GM21423 (cell line): ENCODE data around the gene VPS52.
"Not testable (repeated sequence)": the region's sequence is repeated elsewhere in the genome, so short reads cannot be mapped to it uniquely, and the experiment has no call there.

Source experiments
- ATAC-seq: cut with Tn5 transposase; IDR thresholded peaks from one replicate; pipeline ENCODE4 v1.9.1; 2021; ENCODE audit warnings: mild to moderate bottlenecking, moderate library complexity; ENCODE audit not compliant: unreplicated experiment

Gene VPS52

DNA sequence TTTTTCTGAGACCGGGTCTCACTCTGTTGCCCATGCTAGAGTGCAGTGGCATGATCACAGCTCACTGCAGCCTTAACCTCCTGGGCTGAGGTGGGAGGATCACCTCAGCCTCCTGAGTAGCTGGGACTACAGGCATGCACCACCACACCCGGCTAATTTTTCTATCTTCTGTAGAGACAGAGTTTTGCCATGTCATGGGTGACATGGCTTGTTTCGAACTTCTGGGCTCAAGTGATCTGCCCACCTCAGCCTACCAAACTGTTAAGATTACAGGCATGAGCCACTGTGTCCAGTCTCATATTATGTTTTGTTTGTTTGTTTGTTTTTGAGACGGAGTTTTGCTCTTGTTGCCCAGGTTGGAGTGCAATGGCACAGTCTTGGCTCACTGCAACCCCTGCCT is 13.5 kb upstream of the VPS52 start:
- not testable (repeated sequence) for ATAC-seq

DNA sequence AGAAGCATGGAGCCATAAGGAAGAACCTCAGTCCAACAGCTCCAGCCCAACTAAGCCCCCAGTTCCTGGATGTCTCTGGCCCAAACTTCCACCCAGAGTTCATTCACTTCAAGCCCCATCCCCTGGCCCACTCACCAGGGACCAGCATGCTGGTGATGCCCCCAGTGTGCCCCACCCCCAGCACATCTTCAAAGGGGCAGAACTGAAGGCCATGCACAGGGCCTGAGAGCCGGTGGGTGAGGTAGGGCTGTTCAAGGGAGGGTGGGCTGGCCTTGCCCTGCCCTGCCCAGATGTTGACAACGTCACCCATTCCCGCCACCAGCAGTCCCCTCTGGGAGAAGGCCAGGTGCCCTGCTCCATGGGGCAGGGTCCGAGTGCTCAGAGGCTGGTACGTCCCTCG is 8.9 kb upstream of the VPS52 start:
- ATAC-seq, result no peak

DNA sequence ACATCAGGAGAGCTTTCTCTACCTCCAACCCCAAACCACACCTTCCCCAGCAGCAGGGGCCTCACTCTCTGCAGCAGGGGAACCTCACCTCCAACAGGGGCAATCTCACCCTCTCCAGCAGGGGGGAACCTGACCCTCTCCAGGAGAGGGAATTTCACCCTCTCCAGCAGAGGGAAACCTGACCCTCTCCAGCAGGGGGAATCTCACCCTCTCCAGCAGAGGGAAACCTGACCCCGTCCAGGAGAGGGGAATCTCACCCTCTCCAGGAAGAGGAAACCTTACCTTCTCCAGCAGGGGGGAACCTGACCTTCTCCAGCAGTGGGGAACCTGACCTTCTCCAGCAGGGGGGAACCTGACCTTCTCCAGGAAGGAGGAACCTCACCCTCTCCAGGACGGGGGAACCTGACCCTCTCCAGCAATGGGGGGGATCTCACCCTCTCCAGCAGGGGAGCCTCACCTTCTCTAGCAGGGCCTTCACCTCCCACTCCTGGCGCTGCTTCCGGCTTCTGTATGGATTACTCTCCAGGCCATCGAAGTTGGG is 8.4 kb upstream of the VPS52 start:
- ATAC-seq, result no peak

DNA sequence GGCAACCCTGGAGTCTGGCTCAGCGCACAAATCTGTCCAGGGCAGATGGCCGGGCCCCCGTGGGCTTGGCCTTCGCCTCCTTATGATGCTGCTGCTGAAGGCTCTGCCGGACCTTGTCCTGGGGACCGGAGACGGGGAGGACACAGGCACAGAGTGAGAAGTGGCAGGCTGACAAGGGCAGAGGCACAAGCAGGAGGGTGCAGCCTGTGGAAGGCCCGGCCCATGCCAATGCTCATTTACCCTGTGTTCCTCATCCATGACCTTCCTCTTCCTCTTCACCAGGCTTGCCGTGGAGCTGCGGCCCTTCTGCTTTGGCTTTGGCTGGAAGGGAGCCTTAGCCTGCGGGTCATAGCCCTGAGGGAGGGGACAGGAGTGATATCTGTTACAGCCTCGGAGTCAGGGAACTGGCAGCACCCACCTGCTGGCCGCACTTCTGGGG is 7.6 kb upstream of the VPS52 start:
- no peak for ATAC-seq

DNA sequence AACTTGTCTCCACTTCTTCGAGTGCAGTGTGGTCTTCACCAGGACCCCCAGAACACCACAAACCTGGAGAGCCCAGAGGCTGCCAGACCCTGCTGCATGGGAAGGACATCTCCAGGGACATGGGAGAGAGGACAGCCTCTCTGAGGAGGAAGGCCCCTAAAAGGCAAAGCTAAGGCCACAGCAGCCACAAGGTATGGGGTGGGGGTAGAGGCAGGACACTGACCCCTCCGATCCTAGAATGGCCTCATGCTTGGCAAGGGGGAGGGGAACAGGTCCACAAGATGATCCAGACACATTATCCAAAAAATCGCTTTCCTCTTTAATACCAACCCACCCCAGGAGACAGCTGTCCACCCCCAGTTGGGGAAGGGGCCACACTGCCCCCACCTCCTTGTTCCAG is 7.1 kb upstream of the VPS52 start:
- ATAC-seq, result no peak

DNA sequence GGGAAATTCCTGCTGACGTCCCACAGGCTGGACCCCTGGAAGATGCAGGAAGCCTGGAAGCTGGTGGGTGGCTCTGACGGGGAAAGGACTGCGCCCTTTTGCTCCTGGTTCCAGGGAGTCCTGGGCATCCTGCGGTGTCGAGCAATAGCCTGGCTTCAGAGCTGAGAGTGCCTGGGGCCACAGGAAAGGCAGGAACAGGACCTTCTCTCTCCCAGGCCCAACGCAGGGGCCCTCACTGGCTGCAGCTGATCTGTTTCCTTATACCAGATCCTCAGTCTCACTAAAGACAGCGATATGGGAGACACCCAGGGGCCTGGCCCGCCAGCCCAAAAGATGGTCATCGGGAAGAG is 6.7 kb upstream of the VPS52 start:
- no peak for ATAC-seq

DNA sequence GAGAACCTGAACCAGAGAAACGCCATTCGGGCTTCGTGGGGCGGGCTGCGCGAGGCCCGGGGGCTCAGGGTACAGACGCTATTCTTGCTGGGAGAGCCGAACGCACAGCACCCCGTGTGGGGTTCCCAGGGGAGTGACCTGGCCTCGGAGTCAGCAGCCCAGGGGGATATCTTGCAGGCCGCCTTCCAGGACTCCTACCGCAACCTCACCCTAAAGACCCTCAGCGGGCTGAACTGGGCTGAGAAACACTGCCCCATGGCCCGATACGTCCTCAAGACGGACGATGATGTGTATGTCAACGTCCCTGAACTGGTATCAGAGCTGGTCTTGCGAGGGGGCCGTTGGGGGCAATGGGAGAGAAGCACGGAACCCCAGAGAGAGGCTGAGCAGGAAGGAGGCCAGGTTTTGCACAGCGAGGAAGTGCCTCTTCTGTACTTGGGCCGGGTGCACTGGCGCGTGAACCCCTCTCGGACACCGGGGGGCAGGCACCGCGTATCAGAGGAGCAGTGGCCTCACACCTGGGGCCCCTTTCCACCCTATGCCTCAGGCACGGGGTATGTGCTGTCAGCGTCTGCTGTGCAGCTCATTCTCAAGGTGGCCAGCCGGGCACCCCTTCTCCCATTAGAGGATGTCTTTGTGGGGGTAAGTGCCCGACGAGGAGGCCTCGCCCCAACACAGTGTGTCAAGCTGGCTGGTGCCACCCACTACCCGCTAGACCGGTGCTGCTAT is 6.2 kb upstream of the VPS52 start:
- ATAC-seq, result no peak

DNA sequence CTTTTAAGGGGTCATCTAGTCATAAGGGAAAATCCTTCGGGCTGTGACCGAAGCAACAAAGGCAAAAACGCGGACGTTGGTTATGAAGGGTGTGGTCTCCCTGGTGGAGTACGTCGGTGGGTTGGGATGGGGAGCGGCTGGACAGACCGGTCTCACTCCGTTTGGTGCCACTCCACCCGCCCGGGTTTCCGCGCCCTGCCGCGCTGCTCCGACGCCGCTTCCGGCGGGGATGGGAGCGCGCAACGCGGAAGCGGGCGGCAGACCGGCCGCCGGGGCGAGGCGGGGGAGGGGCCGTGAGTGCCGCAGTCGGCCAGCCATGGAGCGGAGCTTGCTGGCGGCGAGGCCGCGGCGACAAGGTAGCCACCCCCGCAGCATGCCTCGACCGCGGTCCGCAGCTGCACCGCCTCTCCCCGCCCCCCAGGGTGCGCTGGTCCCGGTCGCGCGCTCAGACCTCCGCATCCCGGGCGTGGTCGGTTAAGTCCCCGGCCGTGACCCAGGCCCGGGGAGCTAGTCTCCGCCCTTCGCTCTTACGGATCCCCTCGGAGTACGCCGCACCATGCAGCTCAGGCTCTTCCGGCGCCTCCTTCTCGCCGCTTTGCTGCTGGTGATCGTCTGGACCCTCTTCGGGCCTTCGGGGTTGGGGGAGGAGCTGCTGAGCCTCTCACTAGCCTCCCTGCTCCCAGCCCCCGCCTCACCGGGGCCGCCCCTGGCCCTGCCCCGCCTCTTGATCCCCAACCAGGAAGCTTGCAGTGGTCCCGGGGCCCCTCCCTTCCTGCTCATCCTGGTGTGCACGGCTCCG is 5.4 kb upstream of the VPS52 start, which contains the start of gene B3GALT4:
Gene B3GALT4, plus strand, starts transcription at position 260 of the 799 bp plus-strand sequence. Its CDS starts 297 bp downstream, at position 557.
- peak; percentile 50 for ATAC-seq

DNA sequence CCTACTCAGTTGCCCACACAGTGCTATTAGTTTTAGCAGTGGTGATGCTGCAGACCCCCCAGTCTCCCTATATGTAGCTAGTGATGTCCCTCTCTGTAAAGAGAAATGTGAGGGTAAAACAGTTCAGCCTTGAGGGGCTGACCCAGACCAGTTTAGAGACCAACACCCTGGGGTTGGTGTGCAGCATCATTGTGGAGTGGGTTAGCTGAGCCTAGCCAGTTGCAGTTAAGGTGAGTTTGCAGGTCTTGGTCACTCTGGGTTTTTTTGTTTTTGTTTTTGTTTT is 4.8 kb upstream of the VPS52 start:
- ATAC-seq, result no peak

DNA sequence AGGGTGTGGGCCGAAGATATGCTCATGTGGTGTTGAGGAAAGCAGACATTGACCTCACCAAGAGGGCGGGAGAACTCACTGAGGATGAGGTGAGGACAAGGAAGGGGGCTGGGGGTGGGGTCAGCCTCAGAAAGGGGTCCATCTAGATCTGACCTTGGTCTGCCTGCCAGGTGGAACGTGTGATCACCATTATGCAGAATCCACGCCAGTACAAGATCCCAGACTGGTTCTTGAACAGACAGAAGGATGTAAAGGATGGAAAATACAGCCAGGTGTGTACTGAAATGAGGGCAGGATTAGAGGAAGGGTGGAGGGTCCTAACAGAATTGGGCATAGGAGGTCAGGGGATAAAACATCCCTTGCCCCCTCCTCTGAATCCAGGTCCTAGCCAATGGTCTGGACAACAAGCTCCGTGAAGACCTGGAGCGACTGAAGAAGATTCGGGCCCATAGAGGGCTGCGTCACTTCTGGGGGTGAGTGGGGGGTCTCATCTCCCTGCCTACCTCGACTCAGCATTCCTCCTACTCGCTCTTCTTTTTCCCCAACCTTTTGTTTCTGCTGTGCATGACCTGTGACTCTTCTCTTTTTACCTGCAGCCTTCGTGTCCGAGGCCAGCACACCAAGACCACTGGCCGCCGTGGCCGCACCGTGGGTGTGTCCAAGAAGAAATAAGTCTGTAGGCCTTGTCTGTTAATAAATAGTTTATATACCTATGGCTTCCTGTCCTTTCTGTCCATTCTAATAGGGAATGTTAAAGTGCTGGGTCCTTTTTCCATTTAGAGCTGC is 4.3 kb upstream of the VPS52 start:
- not testable (repeated sequence) for ATAC-seq

DNA sequence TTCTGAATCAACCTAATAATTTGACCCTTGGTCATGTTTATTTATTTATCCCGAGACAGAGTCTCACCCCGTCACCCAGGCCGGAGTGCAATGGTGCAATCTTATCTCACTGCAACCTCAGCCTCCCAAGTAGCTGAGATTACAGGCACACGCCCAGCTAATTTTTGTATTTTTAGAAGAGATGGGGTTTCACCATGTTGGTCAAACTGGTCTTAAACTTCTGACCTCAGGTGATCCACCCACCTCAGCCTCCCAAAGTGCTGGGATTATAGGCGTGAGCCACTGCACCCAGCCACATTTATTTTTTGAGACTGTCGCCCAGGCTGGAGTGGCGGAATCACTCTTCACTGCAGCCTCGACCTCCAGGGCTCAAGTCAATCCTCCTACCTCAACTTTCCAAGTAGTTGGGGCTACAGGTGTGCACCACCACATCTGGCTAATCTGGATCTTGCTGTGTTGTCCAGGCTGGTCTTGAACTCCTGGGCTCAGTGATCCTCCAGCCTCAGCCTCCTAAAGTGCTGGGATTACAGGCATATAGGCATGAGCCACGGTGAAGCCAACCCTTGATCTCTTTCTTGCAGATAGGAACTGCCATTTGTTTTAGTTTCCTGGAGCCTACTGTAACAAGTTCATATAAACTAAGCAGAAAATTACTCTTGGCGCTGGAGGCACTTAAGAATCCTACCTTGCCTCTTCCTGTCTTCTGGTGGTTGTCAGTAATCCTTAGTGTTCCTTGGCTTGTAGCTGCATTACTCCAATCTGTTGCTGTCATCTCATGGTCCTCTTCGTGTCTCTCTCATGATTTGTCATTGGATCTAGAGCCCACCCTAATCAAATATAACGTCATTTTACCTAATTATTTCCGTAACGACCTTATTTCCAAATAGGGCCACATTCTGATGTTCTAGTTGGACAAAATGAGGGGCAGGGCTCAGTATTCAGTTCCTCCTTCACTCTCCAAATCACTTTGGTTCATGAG is 2.5 kb upstream of the VPS52 start:
- no peak for ATAC-seq

DNA sequence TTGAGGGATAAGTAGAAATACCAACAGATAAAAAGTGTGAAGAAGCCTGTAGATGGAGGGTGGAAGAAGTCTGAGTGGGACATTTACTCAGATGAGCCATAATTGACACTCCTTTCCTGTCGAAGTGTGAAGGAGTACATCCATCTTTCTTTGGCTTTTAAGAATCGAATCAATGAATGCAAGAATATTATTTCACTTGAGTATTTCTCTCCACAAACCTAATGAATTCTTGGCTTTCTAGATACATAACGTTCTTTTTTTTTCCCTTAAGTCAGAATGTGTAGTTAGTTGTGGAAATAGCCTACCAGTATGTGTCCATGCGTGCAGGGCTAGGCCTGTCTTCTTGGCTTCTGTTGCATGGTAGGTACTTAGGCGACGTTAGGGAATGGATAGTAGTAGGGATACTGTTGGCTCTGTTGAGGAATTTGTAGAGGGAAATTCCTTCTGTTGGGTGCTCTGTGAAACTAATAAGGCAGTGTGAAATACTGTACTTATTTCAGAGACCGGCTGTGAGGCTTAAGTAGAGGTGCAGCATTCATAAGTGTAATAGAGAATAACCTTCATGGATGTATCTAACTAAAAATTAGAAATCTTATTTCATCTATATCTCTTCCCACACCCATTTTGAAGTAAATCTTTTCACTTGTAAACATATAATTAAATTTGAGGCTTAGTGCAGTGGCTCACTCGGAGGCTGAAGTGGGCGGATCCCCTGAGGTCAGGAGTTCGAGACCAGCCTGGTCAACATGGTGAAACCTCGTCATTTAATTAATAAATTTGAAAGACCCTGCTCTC is 1.6 kb upstream of the VPS52 start:
- no peak for ATAC-seq

DNA sequence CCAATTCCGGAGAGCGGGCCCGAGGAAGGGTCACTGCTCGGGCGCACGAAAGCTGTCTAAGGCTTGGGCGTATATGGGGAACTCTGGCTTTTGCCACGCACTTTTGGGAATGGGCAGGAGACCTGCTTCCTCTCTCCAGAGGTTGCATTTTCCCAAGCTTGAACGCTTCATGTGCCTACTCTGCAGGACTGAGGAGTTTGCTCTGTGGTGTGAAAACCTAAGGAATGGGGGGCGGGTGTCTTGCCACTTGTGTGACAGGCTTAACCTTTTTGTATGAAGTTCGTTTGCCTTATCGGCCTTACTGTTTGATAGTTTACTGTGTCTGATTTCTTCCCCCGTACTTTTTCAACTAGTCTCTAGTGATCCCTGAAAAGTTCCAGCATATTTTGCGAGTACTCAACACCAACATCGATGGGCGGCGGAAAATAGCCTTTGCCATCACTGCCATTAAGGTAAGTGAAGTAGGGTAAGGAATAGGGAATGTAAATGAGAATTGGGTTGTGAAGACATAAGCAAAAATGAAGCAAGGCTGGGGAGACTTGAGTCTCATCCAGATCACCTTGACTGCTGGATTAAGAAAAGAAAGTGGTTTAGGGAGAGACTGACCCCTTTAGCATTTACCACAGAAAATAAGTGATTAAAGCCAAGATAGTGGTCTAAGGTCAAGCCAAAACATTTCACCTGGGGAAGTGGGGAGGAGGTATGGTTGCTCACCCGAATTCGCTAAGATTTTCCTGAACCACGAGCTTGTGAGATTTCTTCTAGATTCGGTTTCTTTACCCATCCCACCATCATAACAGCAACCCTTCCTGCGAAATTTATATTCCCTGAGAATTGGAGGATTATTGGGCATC is 826 bp upstream of the VPS52 start:
- ATAC-seq, result no peak

DNA sequence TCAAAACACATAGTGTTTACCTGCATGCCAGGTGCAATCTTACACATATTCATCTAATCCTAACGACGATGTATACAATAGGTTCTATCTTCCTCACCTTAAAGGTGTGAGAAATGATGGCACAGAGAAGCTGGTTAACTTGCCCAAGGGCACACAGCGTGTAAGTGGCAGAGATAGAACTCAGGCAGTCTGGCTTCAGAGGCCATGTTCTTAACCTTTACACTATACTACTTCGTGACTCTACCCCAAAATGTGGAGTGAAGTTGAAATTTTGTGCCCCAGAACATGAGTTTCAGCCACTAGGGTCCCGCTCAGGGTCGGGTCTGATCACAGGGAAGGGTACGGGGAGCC is 584 bp downstream of the VPS52 start:
- no peak for ATAC-seq

DNA sequence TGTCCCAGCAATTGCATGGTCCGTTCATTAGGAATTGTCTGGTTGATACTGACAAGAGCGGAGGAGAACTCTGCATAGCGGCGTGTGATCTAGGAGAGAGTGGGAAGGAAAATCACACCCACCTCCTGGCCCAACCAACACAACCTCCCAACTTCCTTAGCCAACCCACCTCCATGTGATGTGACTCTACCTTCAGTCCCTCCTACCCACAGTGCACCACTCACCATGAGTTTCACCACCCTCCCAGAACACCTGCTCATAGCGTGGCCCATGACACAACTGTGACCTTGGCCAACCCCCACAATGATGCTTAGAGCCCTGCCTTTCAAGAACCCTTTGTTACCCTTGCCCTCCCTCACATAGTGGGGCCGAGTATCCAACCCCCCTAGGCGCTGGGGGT is 7.7 kb downstream of the VPS52 start:
- ATAC-seq, result no peak

DNA sequence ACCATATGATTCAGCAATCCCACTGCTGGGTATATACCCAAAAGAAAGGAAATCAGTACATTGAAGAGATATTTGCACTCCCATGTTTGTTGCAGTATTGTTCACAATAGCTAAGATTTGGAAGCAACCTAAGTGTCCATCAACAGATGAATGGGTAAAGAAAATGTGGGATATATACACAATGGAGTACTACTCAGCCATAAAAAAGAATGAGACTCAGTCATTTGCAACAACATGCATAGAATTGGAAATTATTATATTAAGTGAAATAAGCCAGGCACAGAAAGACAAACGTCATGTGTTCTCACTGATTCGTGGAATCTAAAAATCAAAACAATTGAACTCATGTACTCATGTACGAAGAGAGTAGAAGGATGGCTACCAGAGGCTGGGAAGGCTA is 9.2 kb downstream of the VPS52 start:
- not testable (repeated sequence) for ATAC-seq

DNA sequence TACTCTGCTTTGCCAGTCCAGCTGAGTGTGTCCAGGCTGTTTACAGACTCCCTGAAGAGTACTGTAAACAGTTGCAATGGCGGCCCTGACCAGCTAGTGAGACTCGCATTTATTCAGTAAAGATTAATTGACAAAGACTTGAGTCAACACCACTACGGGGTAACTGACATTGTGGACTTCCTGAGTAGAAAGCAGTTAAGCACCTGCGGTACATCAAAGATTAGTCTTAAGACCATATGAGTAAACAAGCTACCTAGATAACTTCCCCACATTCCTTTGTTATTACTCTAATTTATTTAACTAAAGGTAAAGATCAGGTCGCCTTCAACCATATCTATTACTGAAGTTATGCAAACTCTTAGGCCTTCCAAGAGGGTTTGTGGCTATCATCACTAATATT is 12.6 kb downstream of the VPS52 start:
- ATAC-seq, result no peak

DNA sequence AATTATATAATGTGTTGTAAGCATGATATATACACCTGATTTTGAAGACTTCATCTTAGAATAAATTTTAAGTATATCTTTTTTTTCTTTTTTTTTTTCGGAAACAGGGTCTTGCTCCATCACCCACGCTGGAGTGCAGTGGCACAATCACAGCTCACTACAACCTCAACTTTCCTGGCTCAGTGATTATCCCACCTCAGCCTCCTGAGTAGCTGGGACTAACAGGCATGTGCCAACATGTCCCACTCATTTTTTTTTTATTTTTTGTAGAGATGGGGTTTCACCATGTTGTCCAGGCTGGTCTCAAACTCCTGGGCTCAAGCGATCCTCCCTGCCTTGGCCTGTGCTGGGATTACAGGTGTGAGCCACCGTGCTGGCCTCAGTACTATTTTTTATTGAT is 17.1 kb downstream of the VPS52 start:
- no peak for ATAC-seq

DNA sequence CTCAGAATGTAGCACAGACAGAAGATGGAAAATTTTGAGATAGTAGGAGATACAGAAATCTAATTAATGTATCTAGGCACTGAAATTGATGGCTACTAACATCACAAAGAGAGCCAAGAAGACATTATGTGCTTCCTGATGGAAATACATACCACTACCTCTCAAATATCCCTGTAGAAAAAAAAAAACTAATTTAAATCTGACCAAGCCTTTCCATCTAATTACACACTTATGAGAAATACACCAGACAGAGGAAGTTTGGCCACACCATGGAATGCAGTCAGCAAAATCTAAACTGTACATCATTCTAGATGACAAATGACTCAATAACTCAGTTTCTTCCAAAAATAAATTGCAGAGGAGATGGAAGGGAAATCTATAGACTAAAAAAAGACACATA is 18.9 kb downstream of the VPS52 start:
- ATAC-seq, result no peak
